M059J (cell line): ENCODE measurements around the gene MEI4. TPM values are rescaled to one million over a fixed set of nuclear protein-coding genes. Genes with fewer than 3 reads are reported as not detected.
"Not testable (repeated sequence)": the region's sequence is repeated elsewhere in the genome, so short reads cannot be mapped to it uniquely, and the experiment has no call there.

Source experiments
- DNase-seq: peaks from one replicate; pipeline ENCODE4 v3.0.0-alpha.2; 2012; ENCODE audit warnings: low read depth
- total RNA-seq: library from RNA; depleted of rRNA; stranded (reverse); fragments of >200 nt; shearing (Covaris generic); gene quantifications from 2 replicates; pipeline ENCODE4 v1.2.3, GENCODE V29; 2014

MEI4 gene
- total RNA-seq, 1 experiment from 2014 or later, result not detected

- no peak for DNase-seq
These were observed 162.7 kb downstream of the MEI4 start for GRCh38 chr6:77815531-77815930.

- DNase-seq, result no peak
These were observed 164.0 kb downstream of the MEI4 start for GRCh38 chr6:77816766-77817270.

GRCh38 chr6:77822265-77822664 lies 169.4 kb downstream of the MEI4 start:
- no peak for DNase-seq

GRCh38 chr6:77825204-77825603 lies 172.4 kb downstream of the MEI4 start:
- no peak for DNase-seq

- no peak for DNase-seq
These were observed 176.9 kb downstream of the MEI4 start for GRCh38 chr6:77829736-77830135.

- DNase-seq, result not testable (repeated sequence)
These were observed 180.9 kb downstream of the MEI4 start for GRCh38 chr6:77833749-77834148.

GRCh38 chr6:77834591-77834996 lies 181.8 kb downstream of the MEI4 start:
- DNase-seq, result no peak

- DNase-seq, result no peak
These were observed 184.4 kb downstream of the MEI4 start for GRCh38 chr6:77837034-77837784.

GRCh38 chr6:77839292-77839691 lies 186.5 kb downstream of the MEI4 start:
- DNase-seq, result no peak

- DNase-seq, result no peak
These were observed 192.0 kb downstream of the MEI4 start for GRCh38 chr6:77844822-77845221.

- DNase-seq, result no peak
These were observed 200.6 kb downstream of the MEI4 start for GRCh38 chr6:77853401-77853800.

- DNase-seq, result no peak
These were observed 203.6 kb downstream of the MEI4 start for GRCh38 chr6:77856391-77856790.

- DNase-seq, result no peak
These were observed 204.6 kb downstream of the MEI4 start for GRCh38 chr6:77857421-77857820.

- peak; percentile 46 for DNase-seq
These were observed 223.5 kb downstream of the MEI4 start for GRCh38 chr6:77876300-77876699.

- no peak for DNase-seq
These were observed 226.7 kb downstream of the MEI4 start for GRCh38 chr6:77879527-77879926.

GRCh38 chr6:77880501-77880900 lies 227.7 kb downstream of the MEI4 start:
- peak; percentile 43 for DNase-seq

- DNase-seq, result peak; percentile 1
These were observed 231.0 kb downstream of the MEI4 start for GRCh38 chr6:77883851-77884250.

- no peak for DNase-seq
These were observed 240.6 kb downstream of the MEI4 start for GRCh38 chr6:77893391-77893790.

GRCh38 chr6:77906070-77906469 lies 253.2 kb downstream of the MEI4 start:
- no peak for DNase-seq

- DNase-seq, result no peak
These were observed 258.0 kb downstream of the MEI4 start for GRCh38 chr6:77910826-77911225.

GRCh38 chr6:77926198-77926751 lies 273.4 kb downstream of the MEI4 start:
- DNase-seq, result peak; percentile 8

GRCh38 chr6:77930382-77930781 lies 277.5 kb downstream of the MEI4 start:
- DNase-seq, result no peak

- DNase-seq, result no peak
These were observed 278.1 kb downstream of the MEI4 start for GRCh38 chr6:77930952-77931351.
